Caco-2 (cell line): Measurements from ENCODE around the gene ATG2A. TPM values are rescaled to one million over a fixed set of nuclear protein-coding genes. Genes with fewer than 3 reads are reported as not detected.

Source experiments
- BruUV-seq: library from RNA; stranded (reverse); fragments of 400-500 nt; replicated peaks from 2 replicates; lab custom pipeline; 2021; lab: Mats Ljungman, UMichigan
- CTCF ChIA-PET: fragments of 300-600 bp; sonication (Branson Sonifier 250); formaldehyde crosslinking; loops from one replicate; lab custom pipeline; 2022; ENCODE audit warnings: antibody characterized with exemption; lab: Charles Lee
- POLR2A ChIA-PET: fragments of 300-600 bp; sonication (Branson Sonifier 250); formaldehyde crosslinking; loops from one replicate; lab custom pipeline; 2022; ENCODE audit warnings: antibody characterized with exemption; lab: Charles Lee
- DNase-seq, 2 experiments: peaks; one replicate each; pipeline versions ENCODE4 v3.0.0 to v3.0.0-alpha.2; 2020 to 2022
- H3K27me3 ChIP-seq: replicated peaks from 2 replicates; pipeline ENCODE4 v1.6.0; 2011; ENCODE audit warnings: low read length; ENCODE audit not compliant: control insufficient read depth, insufficient read depth
- H3K36me3 ChIP-seq: 2 replicates; pipeline ENCODE4 v1.5.1; 2011; ENCODE audit warnings: low read length; ENCODE audit not compliant: control insufficient read depth, insufficient read depth
- H3K4me1 ChIP-seq: fragments of 250-450 bp; sonication (Bioruptor Pico); 2 replicates; pipeline ENCODE4 v1.5.1; 2020; ENCODE audit warnings: mild to moderate bottlenecking
- H3K4me3 ChIP-seq: 2 replicates; pipeline ENCODE4 v1.5.1; 2011; ENCODE audit warnings: low read depth, mild to moderate bottlenecking, control low read depth, low read length
- H3K9me3 ChIP-seq: fragments of 250-450 bp; sonication (Bioruptor Pico); 2 replicates; pipeline ENCODE4 v1.5.1; 2020; ENCODE audit warnings: mild to moderate bottlenecking, moderate library complexity
- H3K27ac Mint-ChIP-seq: one replicate; pipeline ENCODE4 v1.8.0; 2022; ENCODE audit warnings: mixed read lengths; ENCODE audit not compliant: unreplicated experiment
- H3K27me3 Mint-ChIP-seq: one replicate; pipeline ENCODE4 v1.8.0; 2022; ENCODE audit warnings: mixed read lengths; ENCODE audit not compliant: insufficient read depth, unreplicated experiment
- H3K36me3 Mint-ChIP-seq: one replicate; pipeline ENCODE4 v1.8.0; 2022; ENCODE audit warnings: mild to moderate bottlenecking, mixed read lengths; ENCODE audit not compliant: insufficient read depth, unreplicated experiment
- H3K4me1 Mint-ChIP-seq: one replicate; pipeline ENCODE4 v1.8.0; 2022; ENCODE audit warnings: low read depth, mixed read lengths; ENCODE audit not compliant: unreplicated experiment
- H3K4me3 Mint-ChIP-seq: one replicate; pipeline ENCODE4 v1.8.0; 2022; ENCODE audit warnings: mild to moderate bottlenecking, moderate library complexity, mixed read lengths; ENCODE audit not compliant: unreplicated experiment
- H3K9me3 Mint-ChIP-seq: one replicate; pipeline ENCODE4 v1.8.0; 2022; ENCODE audit warnings: mixed read lengths; ENCODE audit not compliant: unreplicated experiment
- intact Hi-C: fragments of 100-400 bp; cut with micrococcal nuclease; formaldehyde crosslinking; loops from one replicate; pipeline ENCODE4 v1.10.0; 2022; ENCODE audit not compliant: unreplicated experiment
- total RNA-seq: library from RNA; stranded (reverse); gene quantifications from 2 replicates; pipeline ENCODE4 v1.2.3, GENCODE V29; 2022
- TF ChIP-seq, protein P1 (sequence below), 2 experiments: fragments of 200-600 bp in 1 of 2; IDR thresholded peaks; 1 replicate in 1 of 2; 2 replicates in 1 of 2; pipeline versions ENCODE4 v1.5.1 to v1.8.0; 2011 to 2022; ENCODE audit warnings: antibody characterized with exemption in 1 of 2, control low read depth in 1 of 2, inconsistent platforms in 1 of 2, low read depth in 1 of 2, low read length in 1 of 2, mild to moderate bottlenecking in 1 of 2, moderate library complexity in 1 of 2; ENCODE audit not compliant: insufficient read depth in 1 of 2, severe bottlenecking in 1 of 2, unreplicated experiment in 1 of 2

ATG2A gene
- total RNA-seq, 1 experiment from 2014 or later, result 27.9 TPM

DNA sequence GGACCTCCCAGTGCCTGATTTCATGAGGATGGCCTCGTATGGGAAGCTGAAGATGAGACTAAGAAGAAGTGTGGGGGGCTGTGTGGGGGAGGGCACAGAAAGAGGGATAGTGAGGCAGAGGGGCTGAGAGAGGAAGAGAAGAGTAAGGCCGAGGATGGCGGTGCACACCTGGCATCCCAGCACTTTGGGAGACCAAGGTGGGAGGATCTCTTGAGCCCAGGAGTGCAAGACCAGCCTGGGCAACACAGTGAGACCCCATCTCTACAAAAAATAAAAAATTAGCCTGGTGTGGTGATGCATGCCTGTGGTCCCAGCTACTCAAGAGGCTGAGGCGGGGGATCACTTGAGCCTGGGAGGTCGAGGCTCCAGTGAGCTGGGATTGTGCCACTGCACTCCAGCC lies 25.1 kb downstream of the ATG2A start:
- Histone ChIP-seq H3K27me3 (no peaks in the 10 kb centered on the region), H3K4me1 (peaks cover 67% of the 10 kb centered on the region), H3K9me3 (no peaks in the 10 kb centered on the region), H3K36me3 (peaks cover 12% of the 10 kb centered on the region), H3K4me3 (peak overlapping the region; percentile 78)
- Mint-ChIP-seq H3K4me1 (peaks cover 35% of the 10 kb centered on the region), H3K9me3 (no peaks in the 10 kb centered on the region), H3K27ac (peak overlapping the region; percentile 93), H3K36me3 (peaks cover 58% of the 10 kb centered on the region), H3K4me3 (peak overlapping the region; percentile 80), H3K27me3 (no peaks in the 10 kb centered on the region)
- intact Hi-C loops, result loop anchor here (5.0 kb wide), 1 partner anchor 90 kb away; the partner anchor contains the start of gene MAP4K2
- TF ChIP-seq, protein P1, sequence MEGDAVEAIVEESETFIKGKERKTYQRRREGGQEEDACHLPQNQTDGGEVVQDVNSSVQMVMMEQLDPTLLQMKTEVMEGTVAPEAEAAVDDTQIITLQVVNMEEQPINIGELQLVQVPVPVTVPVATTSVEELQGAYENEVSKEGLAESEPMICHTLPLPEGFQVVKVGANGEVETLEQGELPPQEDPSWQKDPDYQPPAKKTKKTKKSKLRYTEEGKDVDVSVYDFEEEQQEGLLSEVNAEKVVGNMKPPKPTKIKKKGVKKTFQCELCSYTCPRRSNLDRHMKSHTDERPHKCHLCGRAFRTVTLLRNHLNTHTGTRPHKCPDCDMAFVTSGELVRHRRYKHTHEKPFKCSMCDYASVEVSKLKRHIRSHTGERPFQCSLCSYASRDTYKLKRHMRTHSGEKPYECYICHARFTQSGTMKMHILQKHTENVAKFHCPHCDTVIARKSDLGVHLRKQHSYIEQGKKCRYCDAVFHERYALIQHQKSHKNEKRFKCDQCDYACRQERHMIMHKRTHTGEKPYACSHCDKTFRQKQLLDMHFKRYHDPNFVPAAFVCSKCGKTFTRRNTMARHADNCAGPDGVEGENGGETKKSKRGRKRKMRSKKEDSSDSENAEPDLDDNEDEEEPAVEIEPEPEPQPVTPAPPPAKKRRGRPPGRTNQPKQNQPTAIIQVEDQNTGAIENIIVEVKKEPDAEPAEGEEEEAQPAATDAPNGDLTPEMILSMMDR (IDR thresholded peaks at IDR 0.05; ENCODE audit: insufficient read depth in 1 of 2, low read depth in 1 of 2, low read length in 1 of 2, severe bottlenecking in 1 of 2, unreplicated experiment in 1 of 2), result no peak
- ChIA-PET CTCF (interaction anchor here (1.4 to 5.0 kb wide), 3 partner anchors 15 to 44 kb away, joined by 4 to 51 read pairs (median 22); no protein-coding TSS in a partner anchor), POLR2A (interaction anchor here (0.5 to 1.1 kb wide), 2 partner anchors 31 to 230 kb away, joined by 3 read pairs; partner anchors contain the start of genes FAU and MRPL49)
- no TSS peak for BruUV-seq
- DNase-seq, result no peak

DNA sequence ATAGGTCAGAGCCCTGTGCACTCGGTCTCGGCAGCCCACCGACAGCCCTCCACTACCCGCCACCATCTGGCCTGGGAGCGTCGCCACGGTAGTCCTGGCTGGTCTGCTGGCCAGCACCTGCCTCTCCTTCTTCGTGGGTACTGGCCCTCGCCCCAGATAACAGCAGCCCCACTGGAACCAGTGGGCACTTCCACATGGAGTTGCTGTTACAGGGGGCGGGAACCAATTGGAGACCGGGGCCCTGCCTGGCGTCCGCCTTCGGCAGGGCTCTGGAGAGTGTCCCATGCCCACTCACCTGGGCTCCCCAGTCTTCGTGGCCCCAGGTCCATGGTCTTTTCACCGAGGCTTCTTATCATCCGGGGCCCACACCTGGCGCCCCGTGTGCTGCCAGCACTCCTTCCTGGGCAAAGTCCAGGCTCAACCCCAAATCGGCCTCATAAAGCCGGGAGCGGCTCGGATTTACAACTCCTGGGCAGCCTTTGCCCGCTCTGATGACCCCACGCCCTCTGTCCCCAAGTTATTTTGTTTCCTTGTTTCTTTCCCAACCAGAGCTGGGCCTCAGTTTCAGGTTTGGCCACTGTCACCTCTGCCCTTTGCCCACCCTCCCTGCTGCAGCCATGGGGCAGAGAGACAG lies 25.7 kb downstream of the ATG2A start:
- peak; percentile 63 to 85 for DNase-seq
- CTCF ChIA-PET, result interaction anchor here (1.4 to 5.0 kb wide), 2 partner anchors 14 to 44 kb away, joined by 4 to 51 read pairs; no protein-coding TSS in a partner anchor
- peak overlapping the region; percentile 93 for H3K27ac Mint-ChIP-seq

DNA sequence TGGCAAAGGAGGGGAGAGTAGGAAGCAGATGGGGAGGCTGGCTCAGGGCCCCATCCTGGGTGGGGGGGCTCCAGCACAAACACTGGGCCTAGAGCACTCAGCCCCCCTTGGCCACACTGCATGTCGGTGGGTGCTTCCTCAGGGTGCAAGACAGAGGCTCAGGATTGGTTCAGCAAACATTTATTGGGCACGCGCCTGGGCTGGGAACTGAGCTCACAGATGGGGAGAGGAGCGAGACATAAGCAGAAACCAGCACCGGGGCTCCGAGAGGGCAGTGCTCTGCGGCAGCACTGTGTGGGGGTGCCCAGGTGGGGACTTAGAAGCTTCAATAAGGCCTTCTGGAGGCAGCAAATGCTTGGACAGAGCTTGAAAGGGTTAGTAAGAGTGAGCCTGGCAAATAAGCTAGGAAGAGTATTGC lies 26.5 kb downstream of the ATG2A start:
- ChIA-PET POLR2A (interaction anchor here (0.8 to 1.0 kb wide), 2 partner anchors 12 to 111 kb away, joined by 3 read pairs; partner anchors contain the start of gene EHD1), CTCF (interaction anchor here (0.7 to 5.0 kb wide), 2 partner anchors 13 to 43 kb away, joined by 8 to 51 read pairs; no protein-coding TSS in a partner anchor)
- intact Hi-C loops, result loop anchor here (5.0 kb wide), 1 partner anchor 88 kb away; the partner anchor contains the start of gene MAP4K2
- no peaks in the 10 kb centered on the region for H3K9me3 ChIP-seq
- Mint-ChIP-seq H3K9me3 (no peaks in the 10 kb centered on the region), H3K4me1 (peaks cover 44% of the 10 kb centered on the region), H3K36me3 (peaks cover 54% of the 10 kb centered on the region), H3K27me3 (no peaks in the 10 kb centered on the region), H3K4me3 (peak overlapping the region; percentile 80), H3K27ac (peak overlapping the region; percentile 93)
- no TSS peak for BruUV-seq
- H3K27me3 ChIP-seq, result no peaks in the 10 kb centered on the region
- peaks cover 12% of the 10 kb centered on the region for H3K36me3 ChIP-seq
- TF ChIP-seq, protein P1 (IDR thresholded peaks at IDR 0.05; ENCODE audit: insufficient read depth in 1 of 2, low read depth in 1 of 2, low read length in 1 of 2, severe bottlenecking in 1 of 2, unreplicated experiment in 1 of 2), result no peak
- H3K4me3 ChIP-seq, result peak overlapping the region; percentile 78
- H3K4me1 ChIP-seq, result peaks cover 76% of the 10 kb centered on the region
- DNase-seq, result no peak

More for the DNA sequence above, 25.7 kb downstream of the ATG2A start:
- TF ChIP-seq, protein P1 (IDR thresholded peaks at IDR 0.05; ENCODE audit: insufficient read depth in 1 of 2, low read depth in 1 of 2, low read length in 1 of 2, severe bottlenecking in 1 of 2, unreplicated experiment in 1 of 2), result no peak
- Mint-ChIP-seq H3K27me3 (no peaks in the 10 kb centered on the region), H3K36me3 (peaks cover 57% of the 10 kb centered on the region), H3K4me1 (peaks cover 36% of the 10 kb centered on the region), H3K9me3 (no peaks in the 10 kb centered on the region), H3K4me3 (peak overlapping the region; percentile 80)
- H3K27me3 ChIP-seq, result no peaks in the 10 kb centered on the region
- peaks cover 68% of the 10 kb centered on the region for H3K4me1 ChIP-seq
- H3K4me3 ChIP-seq, result peak overlapping the region; percentile 78
- POLR2A ChIA-PET, result interaction anchor here (0.8 to 1.0 kb wide), 2 partner anchors 13 to 112 kb away, joined by 3 read pairs; partner anchors contain the start of gene EHD1
- no peaks in the 10 kb centered on the region for H3K9me3 ChIP-seq
- intact Hi-C loops, result loop anchor here (5.0 kb wide), 1 partner anchor 89 kb away; the partner anchor contains the start of gene MAP4K2
- BruUV-seq, result no TSS peak
- H3K36me3 ChIP-seq, result peaks cover 12% of the 10 kb centered on the region
